GM12872 (cell line): ENCODE measurements around the gene ENOX1.

ENCODE experiments used
- CTCF ChIP-seq: IDR thresholded peaks from 3 replicates; pipeline ENCODE4 v1.5.1; 2011; ENCODE audit warnings: low read depth, mild to moderate bottlenecking, low read length, moderate library complexity; ENCODE audit not compliant: insufficient read depth

The ENOX1 gene

GRCh38 chr13:43375797-43376465 is 410.8 kb downstream of the ENOX1 start:
- TF ChIP-seq CTCF = no peak

GRCh38 chr13:43374621-43375020 is 412.2 kb downstream of the ENOX1 start:
- no peak for TF ChIP-seq CTCF

GRCh38 chr13:43373400-43373799 is 413.4 kb downstream of the ENOX1 start:
- TF ChIP-seq CTCF = no peak

GRCh38 chr13:43370842-43371241 is 415.9 kb downstream of the ENOX1 start:
- no peak for TF ChIP-seq CTCF

- TF ChIP-seq CTCF = no peak
Observed at GRCh38 chr13:43369319-43369718, 417.5 kb downstream of the ENOX1 start.

GRCh38 chr13:43368003-43368402 is 418.8 kb downstream of the ENOX1 start:
- no peak for TF ChIP-seq CTCF

- TF ChIP-seq CTCF = no peak
Observed at GRCh38 chr13:43365039-43365344, 421.8 kb downstream of the ENOX1 start.
